GM12878 (cell line): ENCODE data around the gene ASXL2. TPM values are rescaled to one million over a fixed set of nuclear protein-coding genes. Genes with fewer than 3 reads are reported as not detected.

Experiments
- ATAC-seq: fragments of 200-7000 bp; cut with Tn5 transposase; 3 replicates; pipeline ENCODE4 v1.9.1; 2020; ENCODE audit warnings: mild to moderate bottlenecking, moderate library complexity
- BruUV-seq: library from RNA; stranded (reverse); fragments of 400-500 nt; replicated peaks from 2 replicates; lab custom pipeline; 2021; lab: Mats Ljungman, UMichigan
- CTCF ChIA-PET: fragments of 300-600 bp; sonication (Branson Sonifier 250); formaldehyde crosslinking; extraction: SDS; loops from one replicate; lab custom pipeline; 2021; ENCODE audit warnings: inconsistent platforms; lab: Yijun Ruan, JAX
- POLR2A ChIA-PET: fragments of 350-600 bp; formaldehyde crosslinking; extraction: SDS; loops from one replicate; lab custom pipeline; 2021; ENCODE audit warnings: inconsistent platforms; lab: Charles Lee
- RAD21 ChIA-PET: fragments of 300-600 bp; sonication (Branson Sonifier 250); formaldehyde crosslinking; loops from one replicate; lab custom pipeline; 2023; ENCODE audit warnings: antibody characterized with exemption; ENCODE audit not compliant: unreplicated experiment; lab: Charles Lee
- SMC1A ChIA-PET: fragments of 300-600 bp; sonication (Branson Sonifier 250); formaldehyde crosslinking; loops from one replicate; lab custom pipeline; 2023; ENCODE audit not compliant: unreplicated experiment, uncharacterized antibody; lab: Charles Lee
- DNase-seq: peaks from one replicate; pipeline ENCODE4 v3.0.0-alpha.2; 2011; ENCODE audit warnings: low read depth, low spot score
- FAIRE-seq: peaks from 3 replicates; lab custom pipeline; 2011; peaks lifted over from hg19 to GRCh38; lab: Jason Lieb, UNC
- H2AFZ ChIP-seq: 2 replicates; pipeline ENCODE4 v1.6.0; 2011; ENCODE audit warnings: low read depth, low read length, control low read depth; ENCODE audit not compliant: control insufficient read depth
- H3K27ac ChIP-seq: 2 replicates; pipeline ENCODE4 v1.5.1; 2011; ENCODE audit warnings: control low read depth; ENCODE audit not compliant: control insufficient read depth, insufficient read depth
- H3K27me3 ChIP-seq, 2 experiments: replicated peaks in 1 of 2; 2 replicates each; pipeline versions ENCODE4 v1.6.0 to v1.6.1; 2011; ENCODE audit warnings: low read length in 1 of 2; ENCODE audit not compliant: control insufficient read depth in 2 of 2, insufficient read depth in 2 of 2
- H3K36me3 ChIP-seq, 2 experiments: 2 replicates each; pipeline ENCODE4 v1.5.1; 2011; ENCODE audit warnings: low read length in 1 of 2; ENCODE audit not compliant: control insufficient read depth in 2 of 2, insufficient read depth in 2 of 2
- H3K4me1 ChIP-seq: 2 replicates; pipeline ENCODE4 v1.6.1; 2011; ENCODE audit warnings: mild to moderate bottlenecking, low read length, moderate library complexity, mixed read lengths; ENCODE audit not compliant: control insufficient read depth, insufficient read depth
- H3K4me2 ChIP-seq: 2 replicates; pipeline ENCODE4 v1.6.0; 2011; ENCODE audit warnings: control low read depth; ENCODE audit not compliant: control insufficient read depth, insufficient read depth
- H3K4me3 ChIP-seq: fragments of 200-600 bp; sonication (generic); 2 replicates; pipeline ENCODE4 v1.5.1; 2016
- H3K79me2 ChIP-seq: 2 replicates; pipeline ENCODE4 v1.6.0; 2011; ENCODE audit warnings: low read length; ENCODE audit not compliant: control insufficient read depth, insufficient read depth
- H3K9ac ChIP-seq: 2 replicates; pipeline ENCODE4 v1.8.0; 2011; ENCODE audit warnings: low read length, control low read depth, mixed read lengths; ENCODE audit not compliant: control insufficient read depth, insufficient read depth
- H3K9me3 ChIP-seq: replicated peaks from 3 replicates; pipeline ENCODE4 v1.5.1; 2011; ENCODE audit warnings: mild to moderate bottlenecking, low read length; ENCODE audit not compliant: control insufficient read depth, insufficient read depth
- H4K20me1 ChIP-seq: 2 replicates; pipeline ENCODE4 v1.6.0; 2011; ENCODE audit not compliant: control insufficient read depth, insufficient read depth
- ASH2L ChIP-seq: fragments of 300-600, 200-600 bp; sonication (generic); IDR thresholded peaks from 2 replicates; pipeline ENCODE4 v1.6.1; 2017; ENCODE audit warnings: low read depth, mild to moderate bottlenecking, borderline replicate concordance
- CREM ChIP-seq: IDR thresholded peaks from 2 replicates; pipeline ENCODE4 v1.6.1; 2014; ENCODE audit warnings: antibody characterized with exemption, low read depth
- EED ChIP-seq: sonication (generic); IDR thresholded peaks from 2 replicates; pipeline ENCODE4 v1.6.1; 2016; ENCODE audit warnings: antibody characterized with exemption, low read depth
- HDAC2 ChIP-seq: fragments of 200-600 bp; sonication (generic); IDR thresholded peaks from 2 replicates; pipeline ENCODE4 v1.6.1; 2017
- JUNB ChIP-seq: IDR thresholded peaks from 2 replicates; pipeline ENCODE4 v1.6.1; 2016; ENCODE audit warnings: antibody characterized with exemption, mild to moderate bottlenecking
- LARP7 ChIP-seq: fragments of 450-650 bp; IDR thresholded peaks from 2 replicates; pipeline ENCODE4 v1.6.1; 2017; ENCODE audit warnings: mild to moderate bottlenecking
- RB1 ChIP-seq: fragments of 450-650 bp; formaldehyde crosslinking; IDR thresholded peaks from 2 replicates; pipeline ENCODE4 v1.6.1; 2017; ENCODE audit warnings: mild to moderate bottlenecking, borderline replicate concordance
- SIX5 ChIP-seq: IDR thresholded peaks from 2 replicates; pipeline ENCODE4 v1.6.1; 2011; ENCODE audit warnings: mild to moderate bottlenecking, low read depth, low read length, moderate library complexity; ENCODE audit not compliant: severe bottlenecking
- ZNF207 ChIP-seq: fragments of 450-650 bp; IDR thresholded peaks from 2 replicates; pipeline ENCODE4 v1.6.1; 2014; ENCODE audit warnings: antibody characterized with exemption, mild to moderate bottlenecking, borderline replicate concordance
- ZNF384 ChIP-seq: IDR thresholded peaks from 2 replicates; pipeline ENCODE4 v1.6.1; 2012; ENCODE audit warnings: low read depth, mild to moderate bottlenecking, low read length, improper control_type of control experiment, borderline replicate concordance
- ZZZ3 ChIP-seq: IDR thresholded peaks from 2 replicates; pipeline ENCODE4 v1.6.1; 2011; ENCODE audit warnings: low read depth; ENCODE audit not compliant: control insufficient read depth, insufficient read length
- WGBS: methylation state at CpG from one replicate; pipeline ENCODE4 v1.1.6; 2016; ENCODE audit warnings: low lambda C conversion rate; ENCODE audit not compliant: insufficient replicate concordance, insufficient coverage; ENCODE audit errors: missing lambda C conversion rate; 5-methylcytosine and 5-hydroxymethylcytosine counted together
- in situ Hi-C: fragments of 300-500 bp; cut with MboI; formaldehyde crosslinking; loops from 9 replicates; pipeline ENCODE4 v1.14.3; 2018; ENCODE audit warnings: mixed read lengths
- intact Hi-C: fragments of 100-400 bp; cut with micrococcal nuclease; formaldehyde crosslinking; loops from one replicate; pipeline ENCODE4 v1.14.2; 2022; ENCODE audit not compliant: unreplicated experiment
- polyA plus RNA-seq, 11 experiments: library from polyadenylated mRNA; depleted of rRNA in 4 of 11; unstranded in 6 of 11; stranded (reverse) in 5 of 11; fragments of >200 nt; fragmentation: Nextera tagmentation in 4 of 11; fragmentation: Illumina TruSeq in 1 of 11; extraction: Ambion mirVana in 4 of 11; extraction: Trizol in 1 of 11; gene quantifications; 1 replicate in 1 of 11; 2 replicates in 10 of 11; pipeline versions ENCODE4 v1.2.1 to v1.2.3, GENCODE V29; 2011 to 2016; ENCODE audit warnings: inconsistent platforms in 2 of 11, missing spikeins in 2 of 11, low read depth in 1 of 11
- total RNA-seq, 4 experiments: library from RNA; depleted of rRNA in 3 of 4; stranded (reverse); fragments of >200 nt in 3 of 4; fragmentation: Illumina TruSeq in 1 of 4; extraction: Trizol in 1 of 4; gene quantifications; 2 replicates each; pipeline versions ENCODE4 v1.2.1 to v1.2.3, GENCODE V29; 2013 to 2021
- TF ChIP-seq, protein P1 (sequence below): fragments of 450-650 bp; IDR thresholded peaks from 2 replicates; pipeline ENCODE4 v1.6.1; 2016; ENCODE audit warnings: mild to moderate bottlenecking
- TF ChIP-seq, protein P2 (sequence below): IDR thresholded peaks from 2 replicates; pipeline ENCODE4 v1.6.1; 2011; ENCODE audit warnings: borderline replicate concordance, low read depth, mild to moderate bottlenecking, moderate library complexity, low read length; ENCODE audit not compliant: insufficient read depth, poor library complexity, severe bottlenecking
- TF ChIP-seq, protein P3 (sequence below): IDR thresholded peaks from 2 replicates; pipeline ENCODE4 v1.6.1; 2012; ENCODE audit warnings: low read length, inconsistent platforms

Gene ASXL2
- total and polyA plus RNA-seq, 10 of the 15 experiments (the other 5 are each of a cell fraction or from before 2014, with no cell fraction given), result 1.3 to 17.7 (median 5.5) TPM

DNA sequence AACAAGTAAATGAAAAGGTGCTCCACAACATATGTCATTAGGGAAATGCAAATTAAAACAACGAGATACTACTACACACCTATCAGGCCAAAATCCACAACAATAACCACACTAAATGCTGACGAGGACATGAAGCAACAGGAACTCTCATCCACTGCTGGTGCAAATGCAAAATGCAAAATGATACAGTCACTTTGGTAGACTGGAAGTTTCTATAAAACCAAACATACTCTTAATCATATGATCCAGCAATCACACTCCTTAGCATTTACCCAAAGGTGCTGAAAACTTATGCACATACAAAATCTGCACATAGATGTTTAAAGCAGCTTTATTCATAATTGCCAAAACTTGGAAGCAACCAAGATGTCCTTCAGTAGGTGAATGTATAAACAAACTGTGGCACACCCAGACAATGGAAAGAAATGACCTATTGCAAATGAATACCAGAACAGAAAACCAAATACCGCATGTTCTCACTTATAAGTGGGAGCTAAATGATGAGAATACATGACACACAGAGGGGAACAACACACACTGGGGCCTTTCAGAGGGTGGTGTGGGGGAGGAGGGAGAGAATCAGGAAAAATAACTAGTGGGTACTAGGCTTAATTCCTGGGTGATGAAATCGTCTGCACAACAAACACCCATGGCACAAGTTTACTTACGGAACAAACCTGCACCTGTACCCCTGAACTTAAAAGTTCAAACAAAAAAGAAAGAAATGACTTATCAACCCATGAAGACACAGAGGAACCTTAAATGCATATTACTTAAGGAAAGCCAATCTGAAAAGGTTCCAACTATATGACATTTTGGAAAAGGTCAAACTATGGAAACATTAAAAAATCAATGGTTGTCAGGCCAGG is 80.4 kb downstream of the ASXL2 start:
- Histone ChIP-seq H3K79me2 (no peaks in the 10 kb centered on the region), H3K27ac (no peak overlapping the region), H3K36me3 (no peaks in the 10 kb centered on the region; a peak in 1 of 4 replicates), H3K9ac (no peak overlapping the region), H2AFZ (no peak overlapping the region), H3K4me2 (no peak overlapping the region), H3K4me3 (no peak overlapping the region), H3K9me3 (no peaks in the 10 kb centered on the region), H4K20me1 (no peaks in the 10 kb centered on the region), H3K4me1 (peaks cover 5% of the 10 kb centered on the region; the same call in 1 of the 2 replicates)
- in situ Hi-C loops, result no loop called here
- intact Hi-C loops, result loop anchor here (10.0 kb wide), 1 partner anchor 193 kb away; no protein-coding TSS in a partner anchor
- no peak for ATAC-seq
- DNase-seq, result no peak
- CTCF ChIA-PET, result no interaction called here
- RAD21 ChIA-PET, result interaction anchor here (0.7 kb wide), 1 partner anchor 10 kb away, joined by 3 read pairs; no protein-coding TSS in a partner anchor
- POLR2A ChIA-PET, result no interaction called here
- BruUV-seq, result no TSS peak
- SMC1A ChIA-PET, result interaction anchor here (1.0 to 1.2 kb wide), 3 partner anchors 11 to 140 kb away, joined by 3 read pairs; no protein-coding TSS in a partner anchor
- WGBS, result 82% methylated on average over 5 of the region's 5 CpGs
- no peak for FAIRE-seq
- TF ChIP-seq EED (no peak), SIX5 (no peak), CREM (no peak), JUNB (no peak), HDAC2 (no peak), RB1 (no peak), ZNF384 (no peak), ZZZ3 (no peak), ZNF207 (no peak), ASH2L (no peak), LARP7 (no peak)
- TF ChIP-seq, protein P1, sequence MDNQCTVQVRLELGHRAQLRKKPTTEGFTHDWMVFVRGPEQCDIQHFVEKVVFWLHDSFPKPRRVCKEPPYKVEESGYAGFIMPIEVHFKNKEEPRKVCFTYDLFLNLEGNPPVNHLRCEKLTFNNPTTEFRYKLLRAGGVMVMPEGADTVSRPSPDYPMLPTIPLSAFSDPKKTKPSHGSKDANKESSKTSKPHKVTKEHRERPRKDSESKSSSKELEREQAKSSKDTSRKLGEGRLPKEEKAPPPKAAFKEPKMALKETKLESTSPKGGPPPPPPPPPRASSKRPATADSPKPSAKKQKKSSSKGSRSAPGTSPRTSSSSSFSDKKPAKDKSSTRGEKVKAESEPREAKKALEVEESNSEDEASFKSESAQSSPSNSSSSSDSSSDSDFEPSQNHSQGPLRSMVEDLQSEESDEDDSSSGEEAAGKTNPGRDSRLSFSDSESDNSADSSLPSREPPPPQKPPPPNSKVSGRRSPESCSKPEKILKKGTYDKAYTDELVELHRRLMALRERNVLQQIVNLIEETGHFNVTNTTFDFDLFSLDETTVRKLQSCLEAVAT, result no peak
- TF ChIP-seq, protein P2, sequence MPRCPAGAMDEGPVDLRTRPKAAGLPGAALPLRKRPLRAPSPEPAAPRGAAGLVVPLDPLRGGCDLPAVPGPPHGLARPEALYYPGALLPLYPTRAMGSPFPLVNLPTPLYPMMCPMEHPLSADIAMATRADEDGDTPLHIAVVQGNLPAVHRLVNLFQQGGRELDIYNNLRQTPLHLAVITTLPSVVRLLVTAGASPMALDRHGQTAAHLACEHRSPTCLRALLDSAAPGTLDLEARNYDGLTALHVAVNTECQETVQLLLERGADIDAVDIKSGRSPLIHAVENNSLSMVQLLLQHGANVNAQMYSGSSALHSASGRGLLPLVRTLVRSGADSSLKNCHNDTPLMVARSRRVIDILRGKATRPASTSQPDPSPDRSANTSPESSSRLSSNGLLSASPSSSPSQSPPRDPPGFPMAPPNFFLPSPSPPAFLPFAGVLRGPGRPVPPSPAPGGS, result no peak
- TF ChIP-seq, protein P3, sequence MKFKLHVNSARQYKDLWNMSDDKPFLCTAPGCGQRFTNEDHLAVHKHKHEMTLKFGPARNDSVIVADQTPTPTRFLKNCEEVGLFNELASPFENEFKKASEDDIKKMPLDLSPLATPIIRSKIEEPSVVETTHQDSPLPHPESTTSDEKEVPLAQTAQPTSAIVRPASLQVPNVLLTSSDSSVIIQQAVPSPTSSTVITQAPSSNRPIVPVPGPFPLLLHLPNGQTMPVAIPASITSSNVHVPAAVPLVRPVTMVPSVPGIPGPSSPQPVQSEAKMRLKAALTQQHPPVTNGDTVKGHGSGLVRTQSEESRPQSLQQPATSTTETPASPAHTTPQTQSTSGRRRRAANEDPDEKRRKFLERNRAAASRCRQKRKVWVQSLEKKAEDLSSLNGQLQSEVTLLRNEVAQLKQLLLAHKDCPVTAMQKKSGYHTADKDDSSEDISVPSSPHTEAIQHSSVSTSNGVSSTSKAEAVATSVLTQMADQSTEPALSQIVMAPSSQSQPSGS, result no peak
- TF ChIP-seq, all 136 proteins: peak for 0
- no peaks in the 10 kb centered on the region for H3K27me3 ChIP-seq
